IMR-90 (cell line): ENCODE results near the gene TAF1L. TPM values are rescaled to one million over a fixed set of nuclear protein-coding genes. Genes with fewer than 3 reads are reported as not detected.
A peak's percentile ranks its signal among the peaks of the same experiment; 100 is the strongest.
"Not testable (repeated sequence)": the region's sequence is repeated elsewhere in the genome, so short reads cannot be mapped to it uniquely, and the experiment has no call there.

Experiments
- ATAC-seq: fragments of 200-7000 bp; cut with Tn5 transposase; 2 replicates; pipeline ENCODE4 v1.9.1; 2020; ENCODE audit warnings: low read depth, mild to moderate bottlenecking, moderate library complexity
- BruUV-seq: library from RNA; stranded (reverse); fragments of 400-500 nt; replicated peaks from 2 replicates; lab custom pipeline; 2021; lab: Mats Ljungman, UMichigan
- CTCF ChIA-PET: fragments of 300-600 bp; formaldehyde crosslinking; extraction: SDS; loops from one replicate; lab custom pipeline; 2021; ENCODE audit warnings: antibody characterized with exemption; lab: Yijun Ruan, JAX
- POLR2A ChIA-PET: fragments of 300-600 bp; sonication (Branson Sonifier 250); formaldehyde crosslinking; loops from one replicate; lab custom pipeline; 2022; ENCODE audit warnings: antibody characterized with exemption; ENCODE audit not compliant: unreplicated experiment; lab: Charles Lee
- DNase-seq: peaks from one replicate; pipeline ENCODE4 v3.0.0; 2013
- H2AFZ ChIP-seq: replicated peaks from 2 replicates; pipeline ENCODE3; 2013; ENCODE audit warnings: low read length, mild to moderate bottlenecking; ENCODE audit not compliant: poor library complexity
- H2AK5ac ChIP-seq: 2 replicates; pipeline ENCODE4 v1.6.1; 2013; ENCODE audit warnings: low read depth, low read length, inconsistent platforms
- H2AK9ac ChIP-seq: replicated peaks from 2 replicates; pipeline ENCODE3; 2013; ENCODE audit warnings: mild to moderate bottlenecking, low read depth, low read length, moderate library complexity; ENCODE audit not compliant: poor library complexity
- H2BK120ac ChIP-seq: 2 replicates; pipeline ENCODE4 v1.6.1; 2013; ENCODE audit warnings: low read depth, low read length, inconsistent platforms
- H2BK15ac ChIP-seq: 3 replicates; pipeline ENCODE4 v1.6.1; 2013; ENCODE audit warnings: low read depth, low read length, inconsistent platforms
- H2BK20ac ChIP-seq: 2 replicates; pipeline ENCODE4 v1.6.1; 2013; ENCODE audit warnings: low read depth, mild to moderate bottlenecking, inconsistent platforms, low read length, moderate library complexity
- H2BK5ac ChIP-seq: 2 replicates; pipeline ENCODE4 v1.6.1; 2013; ENCODE audit warnings: mild to moderate bottlenecking, low read depth, low read length, inconsistent platforms; ENCODE audit not compliant: poor library complexity, severe bottlenecking
- H3K14ac ChIP-seq: replicated peaks from 2 replicates; pipeline ENCODE4 v1.6.1; 2013; ENCODE audit warnings: low read depth, low read length, inconsistent platforms
- H3K18ac ChIP-seq: 2 replicates; pipeline ENCODE4 v1.6.1; 2013; ENCODE audit warnings: low read depth, low read length, control low read depth
- H3K23ac ChIP-seq: 2 replicates; pipeline ENCODE4 v1.6.1; 2013; ENCODE audit warnings: low read depth, low read length, inconsistent platforms
- H3K27ac ChIP-seq: 2 replicates; pipeline ENCODE4 v1.5.1; 2013; ENCODE audit warnings: mild to moderate bottlenecking, control low read depth, low read length; ENCODE audit not compliant: insufficient read depth
- H3K27me3 ChIP-seq: 2 replicates; pipeline ENCODE4 v1.6.1; 2013; ENCODE audit warnings: low read length; ENCODE audit not compliant: control insufficient read depth, insufficient read depth
- H3K36me3 ChIP-seq: 2 replicates; pipeline ENCODE4 v1.6.1; 2013; ENCODE audit warnings: low read length, mixed read lengths; ENCODE audit not compliant: control insufficient read depth, insufficient read depth
- H3K4ac ChIP-seq: 2 replicates; pipeline ENCODE4 v1.6.1; 2013; ENCODE audit warnings: low read depth, low read length, inconsistent platforms
- H3K4me1 ChIP-seq: 2 replicates; pipeline ENCODE4 v1.6.1; 2013; ENCODE audit warnings: low read length, mixed read lengths; ENCODE audit not compliant: control insufficient read depth, insufficient read depth
- H3K4me2 ChIP-seq: 2 replicates; pipeline ENCODE4 v1.6.1; 2013; ENCODE audit warnings: low read depth, mild to moderate bottlenecking, control low read depth, low read length, moderate library complexity
- H3K4me3 ChIP-seq: 2 replicates; pipeline ENCODE4 v1.5.1; 2013; ENCODE audit warnings: low read depth, mild to moderate bottlenecking, control low read depth, low read length, moderate library complexity; ENCODE audit not compliant: insufficient read depth
- H3K56ac ChIP-seq: 2 replicates; pipeline ENCODE4 v1.6.1; 2013; ENCODE audit warnings: low read length, inconsistent platforms; ENCODE audit not compliant: insufficient read depth; ENCODE audit errors: extremely low read depth
- H3K79me1 ChIP-seq, 2 experiments: 2 replicates each; pipeline ENCODE4 v1.6.1; 2013; ENCODE audit warnings: low read length in 2 of 2, inconsistent platforms in 1 of 2, low read depth in 1 of 2
- H3K9ac ChIP-seq: 2 replicates; pipeline ENCODE4 v1.6.1; 2013; ENCODE audit warnings: low read depth, low read length, control low read depth
- H3K9me1 ChIP-seq: 2 replicates; pipeline ENCODE4 v1.6.1; 2013; ENCODE audit warnings: low read length, inconsistent platforms; ENCODE audit not compliant: insufficient read depth
- H3K9me3 ChIP-seq: 2 replicates; pipeline ENCODE4 v1.6.1; 2013; ENCODE audit warnings: low read length; ENCODE audit not compliant: control insufficient read depth, insufficient read depth
- H4K20me1 ChIP-seq: 2 replicates; pipeline ENCODE4 v1.6.1; 2013; ENCODE audit warnings: low read length, inconsistent platforms; ENCODE audit not compliant: insufficient read depth
- H4K5ac ChIP-seq: 2 replicates; pipeline ENCODE4 v1.6.1; 2013; ENCODE audit warnings: mild to moderate bottlenecking, low read depth, low read length, control low read depth
- H4K8ac ChIP-seq, 2 experiments: 2 replicates each; pipeline ENCODE4 v1.6.1; 2013; ENCODE audit warnings: low read depth in 2 of 2, low read length in 2 of 2, control low read depth in 1 of 2, inconsistent platforms in 1 of 2
- H4K91ac ChIP-seq: 2 replicates; pipeline ENCODE4 v1.6.1; 2013; ENCODE audit warnings: low read depth, low read length, inconsistent platforms; ENCODE audit not compliant: insufficient read depth
- MAFK ChIP-seq: IDR thresholded peaks from 2 replicates; pipeline ENCODE4 v1.6.1; 2012; ENCODE audit warnings: low read depth, low read length, improper control_type of control experiment
- USF2 ChIP-seq: fragments of 150-350 bp; IDR thresholded peaks from 2 replicates; pipeline ENCODE4 v1.6.1; 2017; ENCODE audit warnings: mild to moderate bottlenecking, antibody characterized with exemption, low read length, low read depth
- WGBS, 2 experiments: methylation state at CpG; one replicate each; pipeline versions ENCODE4 v1.1.5 to v1.1.7; 2013; ENCODE audit warnings: missing lambda C conversion rate in 2 of 2; ENCODE audit not compliant: insufficient read length in 1 of 2; ENCODE audit errors: extremely low coverage in 2 of 2; 5-methylcytosine and 5-hydroxymethylcytosine counted together
- dilution Hi-C: fragments of 300-500 bp; cut with HindIII; formaldehyde crosslinking; loops from one replicate; pipeline ENCODE4 v1.14.3; 2018; ENCODE audit warnings: low sequenced_read_pairs; ENCODE audit not compliant: unreplicated experiment
- in situ Hi-C: fragments of 300-500 bp; cut with MboI; formaldehyde crosslinking; loops from 3 replicates; pipeline ENCODE4 v1.14.3; 2019; ENCODE audit warnings: low sequenced_read_pairs, inconsistent platforms, mixed read lengths
- intact Hi-C: fragments of 100-400 bp; cut with micrococcal nuclease; formaldehyde crosslinking; loops from 2 replicates; pipeline ENCODE4 v1.10.0; 2022
- polyA plus RNA-seq, 3 experiments: library from polyadenylated mRNA; depleted of rRNA; stranded (reverse); fragments of >200 nt; gene quantifications; 2 replicates each; pipeline ENCODE4 v1.2.3, GENCODE V29; 2012; ENCODE audit warnings: low replicate concordance in 1 of 3
- total RNA-seq: library from RNA; depleted of rRNA; stranded (reverse); fragments of >200 nt; gene quantifications from 2 replicates; pipeline ENCODE4 v1.2.3, GENCODE V29; 2012

TAF1L gene
- total and polyA plus RNA-seq, 2 of the 4 experiments (the other 2 are of a cell fraction): not detected

DNA sequence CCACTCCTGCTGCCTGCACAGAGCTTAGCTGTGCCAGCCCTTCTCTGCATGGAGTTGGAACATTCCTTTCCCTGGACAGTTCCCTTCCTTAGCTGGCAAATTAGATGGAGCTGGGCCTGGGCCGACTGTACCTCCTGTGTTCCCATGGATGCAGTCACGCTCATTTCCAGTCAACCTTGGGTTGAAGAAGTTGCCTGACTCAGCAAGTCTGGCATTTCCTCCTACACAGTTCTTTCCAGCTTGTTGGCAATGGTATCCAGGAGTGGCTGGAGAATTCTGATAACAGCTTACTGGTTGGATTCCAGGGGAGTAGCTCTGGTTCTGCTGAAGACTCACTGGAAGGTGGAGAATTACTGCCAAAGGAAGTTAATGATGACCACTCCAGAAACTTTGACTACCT, 9.2 kb upstream of the TAF1L start:
- Histone ChIP-seq H3K14ac (no peak overlapping the region), H3K27ac (no peak overlapping the region), H2BK120ac (no peak overlapping the region), H4K8ac (no peak overlapping the region), H3K36me3 (no peaks in the 10 kb centered on the region), H4K5ac (no peak overlapping the region), H2AK9ac (no peak overlapping the region), H3K4ac (no peak overlapping the region), H3K4me2 (no peak overlapping the region), H2BK5ac (no peak overlapping the region), H4K20me1 (no peaks in the 10 kb centered on the region), H4K91ac (no peak overlapping the region), H3K27me3 (no peaks in the 10 kb centered on the region), H2BK20ac (no peak overlapping the region), H3K23ac (no peak overlapping the region), H3K9me1 (no peaks in the 10 kb centered on the region; the same call in 1 of the 2 replicates), H3K18ac (no peak overlapping the region), H2BK15ac (no peak overlapping the region), H3K9me3 (no peaks in the 10 kb centered on the region), H3K79me1 (no peaks in the 10 kb centered on the region), H3K4me1 (no peaks in the 10 kb centered on the region), H2AK5ac (no peak overlapping the region), H3K56ac (no peak overlapping the region), H3K4me3 (no peak overlapping the region), H2AFZ (peak overlapping the region; percentile 49), H3K9ac (no peak overlapping the region)
- ATAC-seq: peak; percentile 73
- POLR2A ChIA-PET: no interaction called here
- CTCF ChIA-PET: interaction anchor here (1.4 kb wide), 1 partner anchor 11 kb away, joined by 3 read pairs; no protein-coding TSS in a partner anchor
- TF ChIP-seq USF2 (no peak), MAFK (peak; percentile 82)
- intact Hi-C loops: loop anchor here (10.0 kb wide), 1 partner anchor 100 kb away; no protein-coding TSS in a partner anchor
- WGBS, 2 experiments: no CpG with 5 or more reads among the region's 2 CpGs
- peak; percentile 78 for DNase-seq
- no TSS peak for BruUV-seq
- dilution Hi-C loops: no loop called here
- in situ Hi-C loops: no loop called here

GRCh38 chr9:32633151-32633550, 2.3 kb downstream of the TAF1L start:
- H3K9me1 ChIP-seq, H3K27ac ChIP-seq, H3K4me2 ChIP-seq, H2AFZ ChIP-seq, H2AK5ac ChIP-seq, H3K4ac ChIP-seq, H3K14ac ChIP-seq, H4K91ac ChIP-seq, H3K27me3 ChIP-seq, H3K9ac ChIP-seq, H3K79me1 ChIP-seq, in situ Hi-C loops, intact Hi-C loops, H4K5ac ChIP-seq, H4K20me1 ChIP-seq, H2BK20ac ChIP-seq, H3K9me3 ChIP-seq, H2BK120ac ChIP-seq, H2BK15ac ChIP-seq, DNase-seq, H4K8ac ChIP-seq, H3K4me1 ChIP-seq, H3K36me3 ChIP-seq, CTCF ChIA-PET, H3K18ac ChIP-seq, dilution Hi-C loops, H3K23ac ChIP-seq, H3K4me3 ChIP-seq, POLR2A ChIA-PET, H3K56ac ChIP-seq, H2AK9ac ChIP-seq, H2BK5ac ChIP-seq, BruUV-seq, ATAC-seq: not testable (repeated sequence)
- no CpG with 5 or more reads among the region's 5 CpGs for whole genome bisulfite sequencing, 2 experiments
